OCI-LY3 (cell line): ENCODE data around the gene HCFC2.

Experiments used
- H2AFZ ChIP-seq: fragments of 200-600, 300-600 bp; shearing (Covaris generic); 2 replicates; pipeline ENCODE4 v1.6.0; 2014; ENCODE audit warnings: antibody characterized with exemption, low read depth, low read length
- H3K27ac ChIP-seq: fragments of 200-600, 300-600 bp; sonication (generic); 2 replicates; pipeline ENCODE4 v1.5.1; 2014; ENCODE audit warnings: mild to moderate bottlenecking, low read length, moderate library complexity, mixed read lengths
- H3K27me3 ChIP-seq: fragments of 200-600, 300-600 bp; sonication (generic); 2 replicates; pipeline ENCODE4 v1.6.1; 2014; ENCODE audit warnings: low read depth, low read length, mixed read lengths
- H3K36me3 ChIP-seq: fragments of 200-600, 300-600 bp; sonication (generic); replicated peaks from 2 replicates; pipeline ENCODE3; 2014; ENCODE audit warnings: low read depth, low read length, mixed read lengths
- H3K4me1 ChIP-seq: fragments of 300-600, 200-600 bp; sonication (generic); 2 replicates; pipeline ENCODE4 v1.6.1; 2014; ENCODE audit warnings: low read length, mixed read lengths
- H3K4me2 ChIP-seq: fragments of 200-600, 300-600 bp; sonication (generic); 2 replicates; pipeline ENCODE4 v1.6.1; 2014; ENCODE audit warnings: low read length, mixed read lengths
- H3K4me3 ChIP-seq: fragments of 300-600, 200-600 bp; sonication (generic); 2 replicates; pipeline ENCODE4 v1.5.1; 2014; ENCODE audit warnings: antibody characterized with exemption, mild to moderate bottlenecking, low read length, moderate library complexity
- H3K79me2 ChIP-seq: fragments of 300-600, 200-600 bp; shearing (Covaris generic); 2 replicates; pipeline ENCODE4 v1.6.1; 2014; ENCODE audit warnings: mild to moderate bottlenecking, low read length, mixed read lengths
- H3K9ac ChIP-seq: fragments of 300-600, 200-600 bp; shearing (Covaris generic); 2 replicates; pipeline ENCODE4 v1.6.0; 2014; ENCODE audit warnings: mild to moderate bottlenecking, low read length, moderate library complexity
- H3K9me3 ChIP-seq: fragments of 200-600, 300-600 bp; shearing (Covaris generic); 2 replicates; pipeline ENCODE4 v1.6.1; 2014; ENCODE audit warnings: low read length, mixed read lengths; ENCODE audit not compliant: insufficient read depth
- H4K20me1 ChIP-seq: fragments of 200-600, 300-600 bp; sonication (generic); 2 replicates; pipeline ENCODE4 v1.6.1; 2016; ENCODE audit warnings: low read length, mixed read lengths; ENCODE audit not compliant: insufficient read depth
- EZH2phosphoT487 ChIP-seq: fragments of 200-600 bp; shearing (Covaris generic); IDR thresholded peaks from 2 replicates; pipeline ENCODE4 v1.6.1; 2018; ENCODE audit warnings: antibody characterized with exemption, mixed run types, low read depth
- TF ChIP-seq, protein P1 (sequence below): fragments of 200-600, 300-600 bp; sonication (generic); IDR thresholded peaks from 2 replicates; pipeline ENCODE4 v1.5.1; 2014; ENCODE audit warnings: antibody characterized with exemption, low read length, low read depth

The HCFC2 gene

GRCh38 chr12:104080764-104081163 is 16.4 kb downstream of the HCFC2 start:
- no peak overlapping the region for H3K4me2 ChIP-seq
- H3K9ac ChIP-seq, result no peak overlapping the region
- H3K9me3 ChIP-seq, result no peaks in the 10 kb centered on the region
- H3K79me2 ChIP-seq, result no peaks in the 10 kb centered on the region
- TF ChIP-seq, protein P1, sequence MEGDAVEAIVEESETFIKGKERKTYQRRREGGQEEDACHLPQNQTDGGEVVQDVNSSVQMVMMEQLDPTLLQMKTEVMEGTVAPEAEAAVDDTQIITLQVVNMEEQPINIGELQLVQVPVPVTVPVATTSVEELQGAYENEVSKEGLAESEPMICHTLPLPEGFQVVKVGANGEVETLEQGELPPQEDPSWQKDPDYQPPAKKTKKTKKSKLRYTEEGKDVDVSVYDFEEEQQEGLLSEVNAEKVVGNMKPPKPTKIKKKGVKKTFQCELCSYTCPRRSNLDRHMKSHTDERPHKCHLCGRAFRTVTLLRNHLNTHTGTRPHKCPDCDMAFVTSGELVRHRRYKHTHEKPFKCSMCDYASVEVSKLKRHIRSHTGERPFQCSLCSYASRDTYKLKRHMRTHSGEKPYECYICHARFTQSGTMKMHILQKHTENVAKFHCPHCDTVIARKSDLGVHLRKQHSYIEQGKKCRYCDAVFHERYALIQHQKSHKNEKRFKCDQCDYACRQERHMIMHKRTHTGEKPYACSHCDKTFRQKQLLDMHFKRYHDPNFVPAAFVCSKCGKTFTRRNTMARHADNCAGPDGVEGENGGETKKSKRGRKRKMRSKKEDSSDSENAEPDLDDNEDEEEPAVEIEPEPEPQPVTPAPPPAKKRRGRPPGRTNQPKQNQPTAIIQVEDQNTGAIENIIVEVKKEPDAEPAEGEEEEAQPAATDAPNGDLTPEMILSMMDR, result no peak
- TF ChIP-seq EZH2phosphoT487, result no peak
- no peaks in the 10 kb centered on the region for H3K27me3 ChIP-seq
- H2AFZ ChIP-seq, result no peak overlapping the region
- H3K36me3 ChIP-seq, result no peaks in the 10 kb centered on the region
- H3K4me1 ChIP-seq, result peaks cover 7% of the 10 kb centered on the region; the same call in 1 of the 2 replicates
- H4K20me1 ChIP-seq, result no peaks in the 10 kb centered on the region
- H3K4me3 ChIP-seq, result no peak overlapping the region
- no peak overlapping the region for H3K27ac ChIP-seq

- Histone ChIP-seq H3K36me3 (no peaks in the 10 kb centered on the region), H3K27ac (no peak overlapping the region), H3K27me3 (no peaks in the 10 kb centered on the region), H3K79me2 (no peaks in the 10 kb centered on the region), H2AFZ (no peak overlapping the region), H3K9ac (no peak overlapping the region), H4K20me1 (no peaks in the 10 kb centered on the region), H3K4me1 (peaks cover 7% of the 10 kb centered on the region; the same call in 1 of the 2 replicates), H3K4me2 (no peak overlapping the region), H3K9me3 (no peaks in the 10 kb centered on the region), H3K4me3 (no peak overlapping the region)
- TF ChIP-seq EZH2phosphoT487, result no peak
- TF ChIP-seq, protein P1, result no peak
Observed at GRCh38 chr12:104083769-104084475, 19.6 kb downstream of the HCFC2 start.

DNA sequence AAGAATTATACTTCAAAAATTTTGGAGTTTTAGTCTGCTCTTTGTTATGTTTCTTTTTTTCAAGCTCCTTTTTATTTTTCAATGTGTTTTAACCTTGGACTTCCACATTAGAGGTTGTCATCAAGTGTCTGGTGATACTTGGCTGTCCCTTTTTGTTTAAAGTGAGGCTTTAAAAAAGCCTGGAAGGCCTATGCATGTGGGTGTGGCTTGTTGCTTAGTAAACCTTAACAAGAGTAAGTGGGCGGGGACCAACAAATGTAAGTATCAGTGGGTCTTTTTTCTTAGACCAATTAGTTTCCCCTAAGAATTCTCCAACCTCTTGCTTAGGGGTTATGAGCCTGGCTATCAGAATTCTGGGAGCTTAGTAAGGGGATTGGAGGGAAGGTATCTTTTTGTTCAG is 26.4 kb downstream of the HCFC2 start:
- H3K36me3 ChIP-seq, result no peaks in the 10 kb centered on the region
- H3K4me2 ChIP-seq, result no peak overlapping the region
- H3K9me3 ChIP-seq, result no peaks in the 10 kb centered on the region
- TF ChIP-seq, protein P1, result no peak
- TF ChIP-seq EZH2phosphoT487, result no peak
- no peak overlapping the region for H2AFZ ChIP-seq
- H3K4me3 ChIP-seq, result no peak overlapping the region
- H3K27me3 ChIP-seq, result no peaks in the 10 kb centered on the region
- no peaks in the 10 kb centered on the region for H3K4me1 ChIP-seq
- H3K27ac ChIP-seq, result no peak overlapping the region
- H3K9ac ChIP-seq, result no peak overlapping the region
- H3K79me2 ChIP-seq, result no peaks in the 10 kb centered on the region
- no peaks in the 10 kb centered on the region for H4K20me1 ChIP-seq

DNA sequence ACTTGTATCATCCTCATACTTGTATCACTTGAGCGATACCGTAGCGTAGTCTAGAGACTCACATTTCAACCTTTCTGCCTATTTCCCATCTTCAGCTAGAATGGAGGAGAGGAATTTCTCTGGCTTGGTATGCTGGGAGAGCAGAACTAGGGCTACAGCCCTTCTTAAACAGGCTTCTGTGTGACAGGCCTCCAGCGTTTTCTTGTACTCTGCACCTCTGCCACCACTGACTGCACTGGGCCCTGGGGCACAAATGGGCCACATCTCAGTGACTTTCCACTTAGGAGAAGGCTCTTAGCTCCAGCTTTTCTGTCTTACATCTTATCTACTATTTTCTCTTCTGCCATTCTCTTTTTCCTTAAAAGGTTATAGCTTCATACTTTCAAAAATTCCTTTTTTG is 26.8 kb downstream of the HCFC2 start:
- TF ChIP-seq, protein P1, result no peak
- no peak for TF ChIP-seq EZH2phosphoT487
- no peaks in the 10 kb centered on the region for H3K4me1 ChIP-seq
- no peaks in the 10 kb centered on the region for H4K20me1 ChIP-seq
- no peak overlapping the region for H2AFZ ChIP-seq
- H3K27ac ChIP-seq, result no peak overlapping the region
- no peaks in the 10 kb centered on the region for H3K36me3 ChIP-seq
- H3K9me3 ChIP-seq, result no peaks in the 10 kb centered on the region
- H3K27me3 ChIP-seq, result no peaks in the 10 kb centered on the region
- H3K79me2 ChIP-seq, result no peaks in the 10 kb centered on the region
- H3K4me2 ChIP-seq, result no peak overlapping the region
- no peak overlapping the region for H3K4me3 ChIP-seq
- no peak overlapping the region for H3K9ac ChIP-seq
